Hematopoietic multipotent progenitor cell (in vitro differentiated cells): ENCODE measurements around the gene DBX1. TPM values are rescaled to one million over a fixed set of nuclear protein-coding genes. Genes with fewer than 3 reads are reported as not detected.
"Not testable (repeated sequence)": the region's sequence is repeated elsewhere in the genome, so short reads cannot be mapped to it uniquely, and the experiment has no call there.

Experiments used
- DNase-seq, 3 donors: peaks; one replicate each; pipeline ENCODE4 v3.0.0-alpha.2; 2011 to 2015; ENCODE audit warnings: low read depth in 2 of 3, low spot score in 2 of 3
- total RNA-seq: library from RNA; depleted of rRNA; stranded (reverse); fragments of >200 nt; gene quantifications from one replicate; pipeline ENCODE4 v1.2.3, GENCODE V29; 2012

Gene DBX1
- not detected for total RNA-seq

DNA sequence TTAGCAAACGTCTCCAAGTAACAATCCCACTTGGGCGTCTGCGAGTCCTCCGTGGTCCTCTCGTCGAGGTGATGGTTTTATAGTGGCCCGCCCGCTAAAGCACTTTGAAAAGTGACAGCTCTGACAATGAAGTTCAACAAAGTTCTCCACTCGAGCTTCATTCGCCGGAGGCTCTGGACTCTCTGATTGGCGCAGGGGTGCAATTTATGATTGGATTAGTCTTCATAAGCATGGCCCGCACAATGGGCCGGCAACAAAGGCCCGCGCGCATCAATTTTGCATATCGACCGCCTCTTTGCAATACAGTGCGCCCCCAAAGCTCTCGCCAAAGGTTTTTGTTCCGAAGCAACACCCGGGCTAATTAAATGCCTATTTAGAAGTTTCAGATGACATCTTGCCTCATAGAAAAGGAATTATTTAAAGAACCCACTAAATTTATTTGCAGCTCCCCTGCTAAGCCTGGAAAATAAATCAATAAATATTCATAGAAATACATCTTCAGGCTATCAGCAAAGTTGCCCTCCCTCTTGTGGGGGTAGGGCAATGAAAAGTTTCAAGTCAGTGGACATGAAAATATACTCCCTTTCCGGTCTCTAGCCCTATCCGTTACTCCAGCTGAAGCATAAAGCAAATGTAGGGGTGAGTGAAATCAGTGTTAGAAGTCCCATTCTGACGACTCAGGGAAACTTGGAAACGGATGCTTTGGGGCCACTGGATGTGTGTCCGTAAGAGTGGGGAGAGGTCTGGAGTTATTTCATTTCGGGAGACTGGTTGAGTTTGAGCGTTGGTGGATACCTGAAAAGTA is at the start of gene DBX1:
Gene DBX1 (minus strand): TSS at position 51 of the 805 bp plus-strand sequence. CDS start 151 bp downstream, outside the sequence.
- peak in 1 of 3 donors; percentile 7 for DNase-seq

- no peak for DNase-seq
These were observed 48.4 kb upstream of the DBX1 start for GRCh38 chr11:20208622-20209111.

GRCh38 chr11:20207781-20208621 is 47.7 kb upstream of the DBX1 start:
- no peak for DNase-seq

DNA sequence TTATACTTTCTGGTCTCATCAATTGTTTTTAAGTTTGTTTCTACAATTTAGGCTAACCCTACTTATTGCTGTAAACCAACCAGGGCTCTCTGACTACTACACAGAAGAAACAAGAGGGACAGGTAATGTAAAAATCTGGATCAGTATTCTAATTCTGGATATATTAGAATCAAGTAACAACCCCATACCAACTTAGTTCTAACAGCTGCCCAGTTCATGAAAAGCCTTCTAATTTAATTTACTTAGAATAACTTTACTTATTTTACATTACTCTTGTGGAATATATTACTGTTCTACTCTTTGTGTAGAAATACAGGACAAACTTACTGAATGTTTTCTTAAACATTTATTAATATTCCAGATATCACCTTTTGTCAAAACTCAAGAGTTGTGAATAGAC is 45.5 kb upstream of the DBX1 start:
- DNase-seq = no peak

GRCh38 chr11:20204681-20205080 is 44.4 kb upstream of the DBX1 start:
- no peak for DNase-seq

- DNase-seq = no peak
These were observed 43.6 kb upstream of the DBX1 start for GRCh38 chr11:20203831-20204230.

DNA sequence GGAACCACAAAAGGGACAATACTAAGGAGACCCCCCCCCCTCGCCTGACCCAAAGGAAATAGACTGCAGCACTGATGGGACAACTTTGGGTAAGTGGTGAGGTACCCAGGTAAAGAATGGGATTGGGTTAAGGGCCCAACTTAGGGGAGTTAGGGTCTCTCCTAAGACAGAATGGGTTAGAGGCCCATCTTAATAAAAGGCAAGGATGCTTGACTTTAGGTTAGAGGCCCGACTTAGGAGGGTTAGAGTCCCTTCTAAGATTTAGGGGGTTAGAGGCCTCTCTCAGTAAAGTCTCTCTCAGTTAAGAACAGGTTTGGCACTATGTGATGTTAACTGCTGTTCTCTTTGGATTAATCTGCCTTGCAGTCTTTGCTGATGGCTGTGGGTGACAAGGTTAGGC is 41.0 kb upstream of the DBX1 start:
- DNase-seq = no peak

DNA sequence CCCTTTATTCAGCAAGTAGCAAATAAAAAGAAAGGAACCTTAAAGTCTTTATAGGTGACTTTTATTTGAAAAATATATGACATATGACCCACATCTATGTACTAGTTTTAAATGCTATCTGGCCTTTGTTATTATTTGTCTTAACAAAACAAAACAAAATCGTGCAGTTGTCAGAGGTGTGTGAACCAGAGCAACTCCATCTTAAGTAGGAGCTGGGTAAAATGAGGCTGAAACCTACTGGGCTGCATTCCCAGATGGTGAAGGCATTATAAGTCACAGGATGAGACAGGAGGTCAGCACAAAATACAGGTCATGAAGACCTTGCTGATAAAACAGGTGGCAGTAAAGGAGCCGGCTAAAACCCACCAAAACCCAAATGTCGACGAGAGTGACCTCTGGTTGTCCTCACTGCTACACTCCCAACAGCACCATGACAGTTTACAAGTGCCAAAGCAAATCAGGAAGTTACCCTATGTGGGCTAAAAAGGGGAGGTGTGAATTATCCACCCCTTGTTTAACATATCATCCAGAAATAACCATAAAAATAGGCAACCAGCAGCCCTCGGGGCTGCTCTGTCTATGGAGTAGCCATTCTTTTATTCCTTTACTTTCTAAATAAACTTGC is 40.2 kb upstream of the DBX1 start:
- DNase-seq = not testable (repeated sequence)

DNA sequence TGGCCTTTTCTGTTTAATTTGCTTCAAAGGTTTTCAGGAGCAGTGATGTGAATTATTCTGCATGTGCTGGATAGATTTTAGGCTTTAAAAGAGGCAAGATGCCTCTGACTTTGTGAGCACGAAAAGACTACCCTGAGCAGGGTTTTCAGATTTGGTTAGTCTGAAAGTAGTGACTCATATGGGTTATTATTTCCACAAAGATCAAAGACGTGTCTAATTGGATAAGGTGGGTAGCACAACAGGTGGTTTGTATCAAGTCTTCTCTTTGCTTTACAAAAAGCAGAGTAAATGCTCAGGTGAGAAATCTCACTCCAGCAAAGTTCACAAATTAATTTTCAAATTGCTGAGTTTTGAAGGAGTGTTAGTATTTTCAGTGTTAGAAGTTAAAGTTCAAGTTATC is 37.6 kb upstream of the DBX1 start:
- no peak for DNase-seq

DNA sequence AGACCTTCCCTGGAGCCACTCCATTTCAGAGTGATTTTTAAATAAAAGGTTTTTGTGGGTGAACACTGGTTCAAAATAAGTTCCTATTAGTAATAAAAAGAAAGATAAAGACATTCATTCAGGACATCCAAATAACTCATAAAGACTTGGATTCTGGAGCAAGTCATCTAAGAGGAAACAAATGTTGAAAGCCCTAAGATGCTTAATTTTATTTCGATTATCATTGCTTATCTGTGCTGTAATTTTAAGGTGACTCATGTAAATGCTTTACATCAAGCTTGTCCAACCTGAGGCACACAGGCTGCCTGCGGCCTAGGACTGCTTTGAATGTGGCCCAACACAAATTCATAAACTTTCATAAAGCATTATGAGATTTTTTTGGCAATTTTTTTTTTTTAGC is 34.2 kb upstream of the DBX1 start:
- no peak for DNase-seq

- no peak for DNase-seq
These were observed 33.0 kb upstream of the DBX1 start for GRCh38 chr11:20193307-20193706.

- no peak for DNase-seq
These were observed 32.4 kb upstream of the DBX1 start for GRCh38 chr11:20192641-20193040.

DNA sequence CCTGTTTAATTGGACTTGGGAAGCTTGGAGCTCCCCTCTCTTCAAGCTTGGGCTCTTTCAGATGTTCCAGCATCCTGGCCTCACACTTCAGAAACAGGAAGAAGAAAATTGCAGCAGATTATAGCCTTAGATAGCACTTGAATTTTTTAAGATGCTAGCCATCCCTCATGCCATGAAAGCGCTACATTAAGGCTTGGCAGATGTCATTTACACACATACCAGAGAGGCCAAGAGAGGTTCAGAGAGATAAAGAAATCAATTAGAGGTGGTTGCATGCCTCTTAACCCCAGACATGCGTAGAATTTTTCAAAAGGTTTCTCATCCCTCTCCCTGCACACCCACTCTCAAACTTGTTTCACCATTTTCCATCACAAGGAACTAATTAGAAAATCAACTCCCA is 31.9 kb upstream of the DBX1 start:
- no peak for DNase-seq

DNA sequence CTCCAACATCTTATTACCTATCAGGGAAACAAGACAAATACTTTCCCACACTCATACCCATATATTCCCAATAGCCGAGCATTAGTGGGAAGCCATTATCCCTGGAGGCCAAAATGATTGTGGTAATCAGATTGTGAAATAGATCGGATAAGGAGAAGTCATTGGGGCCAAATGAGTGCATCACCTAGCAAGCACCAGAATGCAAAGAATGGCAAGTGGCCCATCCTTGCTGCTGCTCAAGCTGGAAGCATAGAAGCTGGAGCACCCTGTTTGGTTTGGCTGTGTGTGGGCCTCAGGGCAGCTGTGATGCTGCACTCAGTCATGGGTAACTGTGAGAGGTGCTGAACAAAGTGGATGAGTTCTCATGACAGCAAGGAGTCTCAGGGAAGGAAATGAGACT is 18.7 kb upstream of the DBX1 start:
- DNase-seq = no peak

GRCh38 chr11:20177136-20177535 is 16.9 kb upstream of the DBX1 start:
- no peak for DNase-seq

DNA sequence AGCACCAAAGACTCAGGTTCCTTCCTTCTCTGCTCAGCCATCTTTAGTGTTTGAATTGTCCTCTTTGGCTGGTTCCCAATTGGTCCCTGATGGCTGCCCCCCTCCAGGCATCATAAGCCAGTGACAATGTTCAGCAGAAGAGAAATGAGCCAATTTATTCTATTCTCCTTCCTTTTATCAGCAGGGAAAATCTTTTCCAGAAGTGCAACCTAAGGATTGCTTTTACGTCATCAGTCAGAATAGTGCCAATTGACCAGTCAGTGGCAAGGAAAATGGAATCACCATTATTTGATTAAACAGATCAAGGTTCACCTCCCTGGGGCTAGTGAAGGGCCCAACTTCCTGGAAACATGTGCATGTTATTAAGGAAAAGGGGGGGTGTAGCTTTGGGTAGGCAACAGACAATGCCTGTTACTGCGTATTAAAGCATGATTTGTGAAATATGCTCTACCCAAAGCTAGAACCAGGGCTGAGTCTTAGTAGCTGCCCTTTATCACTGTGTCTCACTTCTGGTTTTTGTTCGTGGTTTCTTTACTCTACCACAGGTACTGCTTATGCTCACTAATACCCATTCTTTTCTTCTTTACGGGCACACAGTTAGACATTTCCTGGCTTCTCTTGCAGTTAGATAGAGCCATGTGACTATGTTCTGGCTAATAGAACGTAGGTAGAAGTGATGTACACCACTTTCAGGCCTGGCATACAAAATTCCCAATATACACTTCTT is 12.6 kb upstream of the DBX1 start:
- DNase-seq = no peak

DNA sequence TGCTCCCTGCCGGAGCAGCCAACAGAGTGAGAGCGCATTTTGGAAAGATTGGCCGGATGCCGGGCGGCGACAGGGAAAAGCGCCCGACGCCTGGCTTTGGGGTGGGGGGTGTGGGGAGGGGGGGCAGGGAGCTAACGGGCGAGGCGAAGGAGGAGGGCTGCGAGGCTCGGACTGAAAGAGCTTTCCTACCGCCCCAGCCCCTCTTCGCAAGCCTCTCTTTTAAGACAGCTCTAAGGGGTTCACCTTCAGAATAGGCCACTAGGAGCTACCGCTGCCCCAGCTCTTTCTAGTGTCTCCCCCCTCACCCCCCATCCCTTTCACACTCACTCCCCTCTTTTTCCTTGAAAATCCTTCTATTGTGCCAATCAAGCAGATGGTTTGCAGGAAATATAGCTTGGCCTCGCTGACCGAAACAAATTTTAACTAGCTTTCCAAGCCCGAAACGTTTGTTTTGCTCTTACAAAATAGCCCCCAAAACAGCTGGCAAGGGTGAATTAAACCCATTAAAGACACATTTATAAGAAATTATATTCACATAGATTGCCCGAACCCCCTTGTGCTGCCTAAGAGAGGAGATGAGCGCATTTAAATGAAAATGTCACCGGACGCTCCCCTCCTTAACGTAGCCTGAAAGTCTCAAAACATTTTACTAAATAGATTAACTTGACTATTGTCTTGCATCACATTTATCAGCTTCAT is 3.7 kb upstream of the DBX1 start:
- no peak for DNase-seq

- DNase-seq = peak in 1 of 3 donors; percentile 47
These were observed 2.8 kb upstream of the DBX1 start for GRCh38 chr11:20162824-20163782.
